Stromal cell of bone marrow (primary cell): ENCODE data around the gene ABHD14A.
"Not testable (repeated sequence)": the region's sequence is repeated elsewhere in the genome, so short reads cannot be mapped to it uniquely, and the experiment has no call there.

Experiments
- DNase-seq: peaks from one replicate; pipeline ENCODE4 v3.0.0-alpha.2; 2012; ENCODE audit warnings: low read depth

Gene ABHD14A

DNA sequence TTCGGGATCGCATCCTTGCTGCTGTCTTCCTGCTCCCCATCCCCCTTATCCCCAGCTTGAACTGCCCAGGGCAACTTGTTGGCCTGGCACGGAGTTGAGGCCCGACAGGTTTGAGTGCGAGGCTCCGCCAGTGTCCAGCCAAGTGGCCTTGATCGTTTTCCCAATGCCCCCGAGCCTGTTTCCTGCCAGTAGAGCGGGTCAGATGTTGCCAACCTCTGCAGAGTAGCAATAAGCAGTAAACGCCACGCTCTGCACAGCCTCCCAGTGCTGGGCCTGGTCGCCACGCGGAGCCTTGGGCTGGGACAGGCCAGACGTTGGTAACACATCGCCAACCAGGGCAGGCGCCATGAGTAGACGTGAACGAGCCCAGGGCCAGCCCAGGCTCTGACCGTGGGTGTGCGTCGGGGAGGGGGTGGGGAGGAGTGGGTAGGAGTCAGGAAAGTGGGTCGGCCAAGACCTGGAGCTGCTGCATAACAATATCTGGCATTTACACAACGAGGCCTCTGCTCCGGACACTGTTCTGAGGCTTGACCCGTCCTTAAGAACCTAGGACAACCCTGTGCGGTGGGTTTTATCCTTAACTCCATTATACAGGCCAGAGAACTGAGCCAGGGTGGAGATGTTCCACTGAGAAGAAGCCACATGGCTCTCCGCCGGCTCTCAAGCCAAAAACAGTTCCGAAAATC lies 444 bp upstream of the ABHD14A start:
- no peak for DNase-seq

DNA sequence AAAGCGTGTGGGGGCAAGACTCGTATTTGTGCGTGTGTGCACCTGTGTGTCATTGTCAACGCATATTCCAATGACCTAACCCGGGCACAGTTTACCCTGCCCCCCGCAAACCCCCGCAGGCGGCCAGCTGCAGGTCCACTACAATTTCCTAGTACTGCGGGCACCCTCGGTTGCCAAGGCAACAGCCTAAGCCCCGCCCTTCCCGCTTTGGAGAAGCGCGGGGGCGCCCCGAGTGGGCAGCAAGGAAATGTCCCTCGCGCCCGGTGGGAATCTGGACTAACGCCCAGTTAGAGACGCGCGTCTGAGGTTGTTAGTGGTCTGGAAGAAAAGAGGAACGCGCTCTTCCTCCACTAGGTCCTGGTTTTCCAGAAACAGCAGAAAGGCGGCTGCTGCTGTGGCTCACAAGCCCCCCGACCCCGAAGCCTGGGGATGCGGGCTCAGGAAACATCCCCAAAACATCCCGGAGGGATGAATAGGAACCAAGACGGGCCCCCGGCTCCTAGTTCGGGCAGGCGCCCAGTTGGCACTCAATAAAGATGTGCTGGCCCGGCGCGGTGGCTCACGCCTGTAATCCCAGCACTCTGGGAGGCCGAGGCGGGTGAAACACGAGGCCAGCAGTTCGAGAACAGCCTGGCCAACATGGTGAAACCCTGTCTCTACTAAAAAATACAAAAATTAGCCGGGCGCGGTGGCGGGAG lies 1.1 kb downstream of the ABHD14A start:
- peak; percentile 31 for DNase-seq

GRCh38 chr3:51977446-51978142 lies 2.7 kb downstream of the ABHD14A start:
- DNase-seq = no peak

DNA sequence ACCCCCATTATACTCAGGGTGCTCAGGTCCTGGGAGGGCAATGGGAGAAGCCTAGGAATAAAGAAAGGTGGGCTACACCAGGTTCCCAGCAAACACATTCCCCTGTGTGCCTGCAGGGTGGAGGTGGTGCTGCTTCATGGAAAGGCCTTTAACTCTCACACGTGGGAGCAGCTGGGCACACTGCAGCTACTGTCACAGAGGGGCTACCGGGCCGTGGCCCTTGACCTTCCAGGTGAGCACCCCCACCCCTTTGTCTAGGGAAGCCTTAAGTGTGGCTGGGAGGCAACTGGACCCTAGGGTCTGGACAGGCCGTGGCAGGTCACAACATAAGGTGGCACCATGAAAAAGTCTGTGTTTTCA lies 3.3 kb downstream of the ABHD14A start:
- DNase-seq = no peak

- no peak for DNase-seq
Observed at GRCh38 chr3:51980253-51980652, 5.4 kb downstream of the ABHD14A start.

DNA sequence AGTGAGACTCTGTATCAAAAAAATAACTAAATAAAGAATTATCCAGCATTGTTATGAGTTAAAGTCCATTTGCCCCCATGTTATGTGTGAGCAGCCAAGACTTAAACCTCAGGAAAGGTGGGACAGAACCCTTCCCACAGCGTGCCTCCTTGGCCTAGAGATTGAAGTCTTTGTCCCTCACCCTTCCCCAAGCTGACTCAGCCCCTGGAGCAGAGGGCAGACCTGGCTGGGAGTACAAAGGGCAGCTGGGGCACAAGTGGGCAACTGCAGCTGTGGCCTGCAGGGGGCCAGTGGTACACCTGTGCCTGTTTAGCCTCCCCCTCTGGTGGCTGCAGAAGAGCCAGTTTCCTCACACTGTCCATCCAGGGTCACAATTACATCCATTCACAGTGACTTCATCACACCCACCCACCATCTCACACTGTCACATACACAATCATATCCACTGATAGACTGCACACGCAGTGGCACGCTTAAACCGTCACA lies 7.5 kb downstream of the ABHD14A start:
- DNase-seq = no peak

GRCh38 chr3:51982838-51983577 lies 8.1 kb downstream of the ABHD14A start, which contains the start of gene ACY1:
ACY1 (plus strand) TSS chr3:51983535; CDS start chr3:51984065, 530 bp downstream.
- peak; percentile 69 for DNase-seq

- no peak for DNase-seq
Observed at GRCh38 chr3:51983578-51984268, 8.9 kb downstream of the ABHD14A start.

- no peak for DNase-seq
Observed at GRCh38 chr3:51984269-51984647, 9.4 kb downstream of the ABHD14A start.

DNA sequence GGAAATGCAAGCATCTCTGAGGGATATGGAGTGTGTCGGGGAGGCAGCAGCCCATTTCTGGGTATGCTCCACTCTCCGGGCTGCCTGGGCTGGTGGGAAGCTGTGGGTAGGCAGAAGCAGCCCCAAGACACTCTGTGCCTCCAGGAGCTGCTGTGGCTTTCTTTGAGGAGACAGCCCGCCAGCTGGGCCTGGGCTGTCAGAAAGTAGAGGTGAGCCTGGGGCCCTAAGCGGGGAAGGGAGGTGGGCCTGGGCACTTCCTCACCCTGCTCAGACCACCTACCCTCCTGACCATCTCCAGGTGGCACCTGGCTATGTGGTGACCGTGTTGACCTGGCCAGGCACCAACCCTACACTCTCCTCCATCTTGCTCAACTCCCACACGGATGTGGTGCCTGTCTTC lies 10.2 kb downstream of the ABHD14A start:
- no peak for DNase-seq

GRCh38 chr3:51986010-51986947 lies 11.4 kb downstream of the ABHD14A start:
- DNase-seq = no peak

DNA sequence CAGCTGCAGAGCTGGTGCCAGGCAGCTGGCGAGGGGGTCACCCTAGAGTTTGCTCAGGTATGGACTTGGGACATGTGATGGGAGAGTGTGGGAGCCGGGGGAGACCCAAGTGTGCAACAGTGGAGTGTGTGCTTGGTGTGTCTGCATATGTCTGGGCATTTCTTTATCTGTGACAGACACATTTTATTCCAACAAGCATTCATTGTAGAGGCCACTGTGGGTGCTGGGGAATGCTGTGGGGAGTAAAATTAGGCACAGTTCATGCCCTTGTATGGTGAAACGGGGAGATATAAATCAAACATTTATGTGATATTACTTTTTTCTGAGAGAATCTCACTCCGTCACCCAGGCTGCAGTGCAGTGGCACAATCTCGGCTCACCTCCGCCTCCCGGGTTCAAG lies 12.7 kb downstream of the ABHD14A start:
- DNase-seq = no peak

- no peak for DNase-seq
Observed at GRCh38 chr3:51988286-51989146, 13.7 kb downstream of the ABHD14A start.

DNA sequence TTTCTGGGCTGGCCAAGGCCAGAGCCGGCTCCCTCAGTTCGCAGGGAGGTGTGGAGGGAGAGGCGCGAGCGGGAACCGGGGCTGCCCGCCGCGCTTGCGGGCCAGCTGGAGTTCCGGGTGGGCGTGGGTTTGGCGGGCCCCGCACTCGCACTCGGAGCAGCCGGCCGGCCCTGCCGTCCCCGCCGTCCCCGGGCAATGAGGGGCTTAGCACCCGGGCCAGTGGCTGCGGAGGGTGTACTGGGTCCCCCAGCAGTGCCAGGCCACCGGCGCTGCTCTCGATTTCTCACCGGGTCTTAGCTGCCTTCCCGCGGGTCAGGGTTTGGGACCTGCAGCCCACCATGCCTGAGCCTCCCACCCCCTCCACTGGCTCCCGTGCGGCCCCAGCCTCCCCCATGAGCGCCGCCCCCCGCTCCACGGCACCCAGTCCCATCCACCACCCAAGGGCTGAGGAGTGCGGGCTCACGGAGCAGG lies 15.7 kb downstream of the ABHD14A start:
- not testable (repeated sequence) for DNase-seq

- DNase-seq = no peak
Observed at GRCh38 chr3:51992017-51992682, 17.3 kb downstream of the ABHD14A start.

DNA sequence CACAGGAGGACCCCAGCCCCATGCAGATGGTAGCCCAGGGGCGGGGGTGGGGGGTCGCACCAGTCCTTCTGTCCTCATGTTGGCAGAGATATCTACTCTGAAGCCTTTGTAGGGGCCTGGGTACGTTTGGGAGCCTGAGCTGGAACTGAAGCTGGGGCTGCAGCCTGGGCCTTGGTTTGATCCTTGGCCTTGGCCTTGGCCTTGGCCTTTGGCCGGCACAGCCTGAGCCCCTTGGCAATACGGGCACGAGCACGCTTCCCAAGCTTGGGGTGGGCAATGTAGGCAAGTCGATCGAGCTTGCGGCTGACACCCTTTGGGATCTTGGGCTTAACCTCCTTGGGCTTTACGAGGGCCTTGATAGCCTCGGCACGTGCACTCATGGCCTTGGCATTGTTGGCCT lies 18.8 kb downstream of the ABHD14A start:
- not testable (repeated sequence) for DNase-seq

DNA sequence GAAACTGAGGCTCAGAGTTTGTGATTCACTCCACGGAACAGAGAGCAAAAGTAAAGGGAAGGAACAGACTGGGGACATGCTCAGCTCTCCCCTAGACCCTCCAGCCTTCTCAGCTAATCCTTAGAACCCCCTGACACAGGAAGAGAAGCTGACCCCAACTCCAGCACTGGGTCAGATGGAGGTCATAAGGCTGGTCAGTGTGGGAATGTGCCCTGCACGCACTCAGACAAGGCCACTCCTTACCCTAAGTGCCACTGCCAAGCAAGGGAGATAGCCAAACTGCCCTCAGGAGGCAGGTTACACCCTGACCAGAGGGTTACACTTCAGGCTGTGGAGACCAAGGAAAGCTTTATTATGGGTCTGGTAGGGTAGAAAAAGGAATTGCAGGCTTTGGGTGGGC lies 19.7 kb downstream of the ABHD14A start:
- no peak for DNase-seq

DNA sequence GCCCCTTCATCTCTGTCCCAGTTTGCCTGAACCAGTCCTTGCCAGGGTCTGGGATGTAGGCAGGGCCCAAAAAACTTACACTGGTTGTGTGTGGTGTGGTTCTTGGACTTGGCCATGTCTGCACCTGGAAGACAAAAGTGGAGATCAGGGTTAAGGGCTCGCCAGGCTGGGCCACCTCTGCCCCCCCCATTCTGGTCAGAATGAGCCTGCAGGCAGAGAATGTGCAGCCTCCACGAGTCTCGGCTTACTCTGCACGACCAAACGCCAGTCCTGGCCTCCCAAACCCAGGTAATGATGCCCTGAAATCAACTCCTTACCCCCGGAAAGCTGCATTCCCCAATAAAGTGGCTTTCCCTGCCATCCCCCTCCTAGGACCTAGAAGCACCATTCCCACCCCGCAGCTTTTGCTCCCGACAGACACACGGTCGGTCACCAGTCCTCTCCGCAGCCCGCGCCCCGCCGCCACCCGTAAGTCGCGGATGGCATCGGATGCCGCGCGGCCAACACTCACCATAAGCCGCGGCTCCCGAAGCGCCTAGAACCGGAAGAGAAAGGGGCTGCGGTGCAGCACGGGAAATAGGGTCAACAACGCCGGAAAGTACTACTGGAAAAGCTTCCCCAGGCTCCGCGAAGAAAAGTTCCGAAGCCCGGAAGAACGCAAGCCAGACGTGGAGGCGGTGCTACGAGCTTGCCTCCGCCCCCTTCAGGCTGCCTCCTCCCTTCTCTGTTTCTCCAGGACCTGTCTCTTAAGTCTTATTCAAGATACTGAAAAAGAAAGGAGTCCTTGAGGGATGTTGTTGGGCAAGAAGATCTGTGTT lies 20.7 kb downstream of the ABHD14A start, which contains the start of gene RPL29:
TSS of gene RPL29 (minus strand) at position 550 of the 818 bp plus-strand sequence. CDS start at position 116, 434 bp downstream.
- peak; percentile 91 for DNase-seq
